Peyer's patch (tissue), 4 donors: ENCODE measurements around the gene CCDC88C. TPM values are rescaled to one million over a fixed set of nuclear protein-coding genes. Genes with fewer than 3 reads are reported as not detected.

Experiments
- DNase-seq, 3 donors: peaks; one replicate each; pipeline ENCODE4 v3.0.0-alpha.2; 2017 to 2019
- H3K27ac ChIP-seq, 4 donors: fragments of 200-600 bp; sonication (generic); one replicate each; pipeline ENCODE4 v1.5.1; 2016 to 2019
- H3K27me3 ChIP-seq, 2 donors: fragments of 200-600 bp; sonication (generic); one replicate each; pipeline ENCODE4 v1.5.1; 2019
- H3K36me3 ChIP-seq, 3 donors: fragments of 200-600 bp; sonication (generic); one replicate each; pipeline ENCODE4 v1.5.1; 2016 to 2019
- H3K4me1 ChIP-seq, 4 donors: fragments of 200-600 bp; sonication (generic); one replicate each; pipeline ENCODE4 v1.5.1; 2016 to 2019
- H3K4me3 ChIP-seq, 4 donors: fragments of 200-600 bp; sonication (generic); 1 replicate in 3 of 4; 2 replicates in 1 of 4; pipeline ENCODE4 v1.5.1; 2016 to 2019; ENCODE audit warnings: mild to moderate bottlenecking in 1 of 4
- H3K9me3 ChIP-seq, 4 donors: fragments of 200-600 bp; sonication (generic); one replicate each; pipeline ENCODE4 v1.5.1; 2016 to 2019; ENCODE audit warnings: mild to moderate bottlenecking in 1 of 4
- CTCF ChIP-seq, 6 experiments: fragments of 450-650 bp in 4 of 6; fragments of 200-600 bp in 2 of 6; sonication (generic) in 1 of 6; IDR thresholded peaks; one replicate each; pipeline ENCODE4 v1.5.1; 2017 to 2019; ENCODE audit warnings: antibody characterized with exemption in 6 of 6, mild to moderate bottlenecking in 3 of 6, moderate library complexity in 1 of 6
- POLR2A ChIP-seq, 2 donors: fragments of 450-650 bp; IDR thresholded peaks; one replicate each; pipeline ENCODE4 v1.5.1; 2017; ENCODE audit warnings: antibody characterized with exemption in 2 of 2, mild to moderate bottlenecking in 2 of 2, moderate library complexity in 2 of 2
- total RNA-seq, 4 donors: library from RNA; depleted of rRNA; stranded (reverse); fragments of >200 nt; gene quantifications; one replicate each; pipeline ENCODE4 v1.1.0, GENCODE V29; 2016

Gene CCDC88C
- total RNA-seq, 4 donors from 2014 or later, result 18.9 to 189 (median 77.2) TPM

DNA sequence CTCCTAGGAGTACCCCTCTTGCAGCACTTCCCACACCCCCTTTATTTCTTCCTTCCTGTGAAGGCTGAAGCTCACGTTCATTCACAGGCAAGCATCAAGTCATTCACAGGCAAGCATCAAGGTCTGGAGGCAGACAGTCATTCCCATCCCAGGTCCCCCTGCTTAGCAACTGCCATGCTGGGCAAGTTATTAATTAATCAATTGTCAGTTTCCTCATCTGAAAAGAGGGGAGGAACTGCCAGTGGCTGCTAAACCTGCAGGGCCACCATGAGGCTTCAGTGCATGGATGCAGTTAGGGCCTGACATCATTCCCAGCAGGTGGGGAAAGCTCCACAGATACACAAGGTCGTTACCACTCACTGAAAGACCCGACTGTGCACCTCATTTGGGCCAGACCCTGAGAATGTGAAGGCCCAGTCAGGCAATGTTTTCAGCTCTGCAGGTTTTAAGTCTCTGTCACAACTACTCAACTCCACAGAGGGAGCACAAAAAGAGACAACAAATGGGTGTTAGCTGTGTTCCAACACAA lies 88.1 kb downstream of the CCDC88C start:
- DNase-seq, result no peak
- Histone ChIP-seq H3K4me3 (no peak overlapping the region), H3K9me3 (no peaks in the 10 kb centered on the region), H3K4me1 (peaks cover 2 to 45% (median 5%) of the 10 kb centered on the region in 4 donors), H3K27ac (peak overlapping the region in 1 of 4 donors; percentile 38), H3K27me3 (no peaks in the 10 kb centered on the region), H3K36me3 (peaks cover 0 to 1% (median 0%) of the 10 kb centered on the region in 3 donors)
- TF ChIP-seq CTCF (IDR thresholded peaks at IDR 0.05) (no peak), POLR2A (IDR thresholded peaks at IDR 0.05) (no peak)

DNA sequence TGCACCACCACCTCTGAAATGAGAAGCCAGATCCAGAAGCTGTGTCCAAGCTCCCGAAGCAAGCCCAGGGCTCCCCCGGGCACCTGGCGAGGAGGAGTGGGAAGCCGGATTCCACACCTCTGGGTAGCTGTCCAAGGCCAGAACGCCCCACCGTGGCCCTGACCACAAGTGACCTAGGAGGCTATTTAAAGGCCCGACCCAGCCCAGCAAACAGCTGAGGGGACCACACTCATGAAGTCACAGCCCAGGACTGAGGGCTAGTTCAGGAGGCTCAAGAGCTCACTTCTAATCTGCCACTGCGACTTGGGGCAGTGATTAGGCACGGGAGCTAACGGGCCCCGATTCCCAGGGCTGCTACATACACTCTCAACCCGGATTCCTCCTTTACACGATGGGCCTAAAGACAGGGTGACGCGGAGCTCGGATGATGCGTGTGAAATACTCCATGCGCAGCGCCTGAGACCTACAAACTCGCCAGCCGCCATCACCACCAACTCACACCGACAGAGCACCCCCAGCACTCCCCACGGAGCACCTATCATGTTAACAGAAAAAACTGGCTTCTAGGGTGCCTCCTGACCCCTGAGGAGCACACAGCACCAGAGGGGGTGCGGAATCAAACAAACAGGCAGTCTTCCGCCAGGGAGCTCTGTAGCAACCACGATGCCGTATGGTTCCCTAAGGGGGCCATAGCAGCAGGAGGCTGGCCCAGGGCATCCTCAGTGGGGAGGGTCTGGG lies 89.1 kb downstream of the CCDC88C start:
- no peaks in the 10 kb centered on the region for H3K9me3 ChIP-seq
- H3K4me1 ChIP-seq, result peaks cover 2 to 56% (median 10%) of the 10 kb centered on the region in 4 donors
- no peak for DNase-seq
- peaks cover 0 to 10% (median 0%) of the 10 kb centered on the region in 3 donors for H3K36me3 ChIP-seq
- H3K27ac ChIP-seq, result no peak overlapping the region
- no peaks in the 10 kb centered on the region for H3K27me3 ChIP-seq
- H3K4me3 ChIP-seq, result no peak overlapping the region
- TF ChIP-seq CTCF (IDR thresholded peaks at IDR 0.05) (no peak), POLR2A (IDR thresholded peaks at IDR 0.05) (no peak)

- peaks cover 0 to 10% (median 0%) of the 10 kb centered on the region in 3 donors for H3K36me3 ChIP-seq
Measured at GRCh38 chr14:91327661-91328312, 89.8 kb downstream of the CCDC88C start.

DNA sequence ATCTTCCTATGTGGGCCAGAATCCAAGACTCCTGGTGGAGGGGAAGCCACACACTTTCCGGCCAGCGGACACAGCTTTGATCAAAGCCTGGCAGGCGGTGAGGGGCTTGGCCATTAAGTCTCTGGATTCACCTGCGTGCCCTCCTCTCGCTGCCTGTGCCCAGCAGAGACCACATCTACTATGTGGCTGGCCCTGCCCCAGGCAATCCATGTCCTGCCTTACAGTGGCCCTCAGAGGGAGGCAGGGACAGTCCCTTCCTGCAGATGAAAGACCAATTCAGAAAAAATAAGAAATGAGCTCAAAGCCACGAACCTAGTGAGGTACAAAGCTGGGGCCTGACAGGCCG lies 90.4 kb downstream of the CCDC88C start:
- no peak for DNase-seq
- no peaks in the 10 kb centered on the region for H3K27me3 ChIP-seq
- peaks cover 2 to 49% (median 14%) of the 10 kb centered on the region in 4 donors for H3K4me1 ChIP-seq
- no peaks in the 10 kb centered on the region for H3K9me3 ChIP-seq
- no peak overlapping the region for H3K27ac ChIP-seq
- no peak for TF ChIP-seq CTCF (IDR thresholded peaks at IDR 0.05)
- TF ChIP-seq POLR2A (IDR thresholded peaks at IDR 0.05), result no peak
- no peak overlapping the region for H3K4me3 ChIP-seq
- peaks cover 0 to 10% (median 0%) of the 10 kb centered on the region in 3 donors for H3K36me3 ChIP-seq

More at GRCh38 chr14:91327661-91328312, 89.8 kb downstream of the CCDC88C start:
- no peak overlapping the region for H3K4me3 ChIP-seq
- H3K9me3 ChIP-seq, result no peaks in the 10 kb centered on the region
- H3K4me1 ChIP-seq, result peaks cover 2 to 55% (median 15%) of the 10 kb centered on the region in 4 donors
- TF ChIP-seq CTCF (IDR thresholded peaks at IDR 0.05) (no peak), POLR2A (IDR thresholded peaks at IDR 0.05) (no peak)
- H3K27me3 ChIP-seq, result no peaks in the 10 kb centered on the region
- no peak for DNase-seq
- no peak overlapping the region for H3K27ac ChIP-seq

GRCh38 chr14:91326514-91327249 lies 90.9 kb downstream of the CCDC88C start:
- H3K9me3 ChIP-seq, result no peaks in the 10 kb centered on the region
- TF ChIP-seq POLR2A (IDR thresholded peaks at IDR 0.05), result no peak
- no peak for TF ChIP-seq CTCF (IDR thresholded peaks at IDR 0.05)
- no peak for DNase-seq
- no peaks in the 10 kb centered on the region for H3K27me3 ChIP-seq
- peaks cover 2 to 44% (median 13%) of the 10 kb centered on the region in 4 donors for H3K4me1 ChIP-seq
- H3K36me3 ChIP-seq, result peaks cover 0 to 15% (median 0%) of the 10 kb centered on the region in 3 donors
- no peak overlapping the region for H3K4me3 ChIP-seq
- no peak overlapping the region for H3K27ac ChIP-seq
